SK-N-MC (cell line): ENCODE results near the gene MCC.

Experiments used
- DNase-seq: peaks from one replicate; pipeline ENCODE4 v3.0.0-alpha.2; 2011; ENCODE audit warnings: low read depth, low spot score
- H3K27ac ChIP-seq: fragments of 200-600 bp; sonication (generic); 2 replicates; pipeline ENCODE4 v1.5.1; 2016; ENCODE audit warnings: mixed run types
- H3K36me3 ChIP-seq: fragments of 200-600 bp; sonication (generic); 2 replicates; pipeline ENCODE4 v1.6.1; 2017; ENCODE audit warnings: antibody characterized with exemption, low read length, mixed read lengths; ENCODE audit not compliant: insufficient read depth
- H3K4me3 ChIP-seq: fragments of 200-600 bp; sonication (generic); 2 replicates; pipeline ENCODE4 v1.5.1; 2016
- H3K9ac ChIP-seq: fragments of 200-600 bp; sonication (generic); 2 replicates; pipeline ENCODE4 v1.8.0; 2017; ENCODE audit warnings: mixed run types, mixed read lengths; ENCODE audit not compliant: insufficient read length
- H3K9me3 ChIP-seq: fragments of 200-600 bp; sonication (generic); 2 replicates; pipeline ENCODE4 v1.6.1; 2017; ENCODE audit warnings: low read depth, mild to moderate bottlenecking, antibody characterized with exemption, low read length, moderate library complexity, mixed read lengths
- EZH2 ChIP-seq: fragments of 200-600 bp; sonication (generic); IDR thresholded peaks from one replicate; pipeline ENCODE4 v1.6.1; 2017; ENCODE audit warnings: antibody characterized with exemption
- FOXP2 ChIP-seq: optimal IDR thresholded peaks from 2 replicates; pipeline ENCODE3; 2011; ENCODE audit warnings: mild to moderate bottlenecking, moderate library complexity; ENCODE audit not compliant: insufficient read depth; ENCODE audit errors: extremely low read length, control extremely low read depth
- POLR2AphosphoS5 ChIP-seq: IDR thresholded peaks from 2 replicates; pipeline ENCODE4 v1.6.1; 2012; ENCODE audit warnings: mild to moderate bottlenecking, low read depth, low read length, borderline replicate concordance

Gene MCC

GRCh38 chr5:113059232-113060040, 428.8 kb downstream of the MCC start:
- no peaks in the 10 kb centered on the region for H3K36me3 ChIP-seq
- TF ChIP-seq POLR2AphosphoS5 (no peak), FOXP2 (no peak), EZH2 (no peak)
- no peak overlapping the region for H3K4me3 ChIP-seq
- no peak for DNase-seq
- no peak overlapping the region for H3K27ac ChIP-seq
- H3K9me3 ChIP-seq: no peaks in the 10 kb centered on the region
- H3K9ac ChIP-seq: no peak overlapping the region

GRCh38 chr5:113058706-113059226, 429.5 kb downstream of the MCC start:
- no peak overlapping the region for H3K4me3 ChIP-seq
- H3K9ac ChIP-seq: no peak overlapping the region
- H3K27ac ChIP-seq: no peak overlapping the region
- no peaks in the 10 kb centered on the region for H3K9me3 ChIP-seq
- no peaks in the 10 kb centered on the region for H3K36me3 ChIP-seq
- TF ChIP-seq POLR2AphosphoS5 (no peak), EZH2 (no peak), FOXP2 (no peak)
- no peak for DNase-seq

GRCh38 chr5:113058269-113058668, 430.0 kb downstream of the MCC start:
- TF ChIP-seq FOXP2 (no peak), EZH2 (no peak)
- H3K27ac ChIP-seq: no peak overlapping the region
- DNase-seq: no peak
- H3K9me3 ChIP-seq: no peaks in the 10 kb centered on the region
- H3K9ac ChIP-seq: no peak overlapping the region
- H3K36me3 ChIP-seq: no peaks in the 10 kb centered on the region
- no peak overlapping the region for H3K4me3 ChIP-seq

- no peaks in the 10 kb centered on the region for H3K36me3 ChIP-seq
- no peak for TF ChIP-seq EZH2
- TF ChIP-seq POLR2AphosphoS5: no peak
- no peak for TF ChIP-seq FOXP2
- H3K27ac ChIP-seq: no peak overlapping the region
- no peaks in the 10 kb centered on the region for H3K9me3 ChIP-seq
- no peak overlapping the region for H3K9ac ChIP-seq
- no peak overlapping the region for H3K4me3 ChIP-seq
- DNase-seq: no peak
Measured at GRCh38 chr5:113057557-113057984, 430.7 kb downstream of the MCC start.

- Histone ChIP-seq H3K4me3 (no peak overlapping the region), H3K36me3 (no peaks in the 10 kb centered on the region), H3K9me3 (no peaks in the 10 kb centered on the region), H3K27ac (no peak overlapping the region), H3K9ac (no peak overlapping the region)
- TF ChIP-seq EZH2: no peak
- TF ChIP-seq FOXP2: no peak
- TF ChIP-seq POLR2AphosphoS5: no peak
- no peak for DNase-seq
Measured at GRCh38 chr5:113056988-113057387, 431.3 kb downstream of the MCC start.

GRCh38 chr5:113054899-113055298, 433.4 kb downstream of the MCC start:
- H3K27ac ChIP-seq: no peak overlapping the region
- no peaks in the 10 kb centered on the region for H3K9me3 ChIP-seq
- H3K36me3 ChIP-seq: no peaks in the 10 kb centered on the region
- no peak for DNase-seq
- TF ChIP-seq POLR2AphosphoS5 (no peak), EZH2 (no peak), FOXP2 (no peak)
- no peak overlapping the region for H3K4me3 ChIP-seq
- no peak overlapping the region for H3K9ac ChIP-seq

GRCh38 chr5:113053511-113053995, 434.7 kb downstream of the MCC start:
- H3K27ac ChIP-seq: no peak overlapping the region
- no peak overlapping the region for H3K4me3 ChIP-seq
- no peaks in the 10 kb centered on the region for H3K9me3 ChIP-seq
- H3K9ac ChIP-seq: no peak overlapping the region
- H3K36me3 ChIP-seq: no peaks in the 10 kb centered on the region
- TF ChIP-seq EZH2 (no peak), FOXP2 (no peak), POLR2AphosphoS5 (no peak)
- no peak for DNase-seq

- DNase-seq: no peak
- no peak overlapping the region for H3K4me3 ChIP-seq
- no peak overlapping the region for H3K9ac ChIP-seq
- no peak for TF ChIP-seq FOXP2
- no peak for TF ChIP-seq POLR2AphosphoS5
- TF ChIP-seq EZH2: no peak
- no peak overlapping the region for H3K27ac ChIP-seq
- no peaks in the 10 kb centered on the region for H3K9me3 ChIP-seq
- H3K36me3 ChIP-seq: no peaks in the 10 kb centered on the region
Measured at GRCh38 chr5:113052041-113052795, 436.0 kb downstream of the MCC start.
